H9 (cell line): ENCODE data around the gene KLHL34. TPM values are rescaled to one million over a fixed set of nuclear protein-coding genes. Genes with fewer than 3 reads are reported as not detected.

ENCODE experiments used
- DNase-seq: peaks from one replicate; pipeline ENCODE4 v3.0.0-alpha.2; 2017
- H2AFZ ChIP-seq: one replicate; pipeline ENCODE4 v1.6.1; 2013; ENCODE audit warnings: mild to moderate bottlenecking, low read length, control low read depth, moderate library complexity
- H2AK5ac ChIP-seq: 2 replicates; pipeline ENCODE4 v1.6.1; 2013; ENCODE audit warnings: low read length, control low read depth, mixed read lengths; ENCODE audit not compliant: insufficient read length
- H2BK120ac ChIP-seq: one replicate; pipeline ENCODE4 v1.6.1; 2013; ENCODE audit warnings: low read depth, mild to moderate bottlenecking, low read length, control low read depth, inconsistent platforms; ENCODE audit not compliant: poor library complexity, severe bottlenecking
- H2BK12ac ChIP-seq: 2 replicates; pipeline ENCODE4 v1.6.1; 2013; ENCODE audit warnings: low read length, control low read depth, mixed read lengths, low read depth; ENCODE audit not compliant: insufficient read length
- H2BK15ac ChIP-seq: 2 replicates; pipeline ENCODE4 v1.6.1; 2013; ENCODE audit warnings: low read depth, low read length, control low read depth
- H2BK20ac ChIP-seq: one replicate; pipeline ENCODE4 v1.6.1; 2013; ENCODE audit warnings: low read depth, mild to moderate bottlenecking, low read length, control low read depth, inconsistent platforms; ENCODE audit not compliant: poor library complexity, severe bottlenecking
- H2BK5ac ChIP-seq: 2 replicates; pipeline ENCODE4 v1.6.1; 2013; ENCODE audit warnings: low read length, control low read depth, mixed read lengths; ENCODE audit not compliant: insufficient read length
- H3K14ac ChIP-seq: 2 replicates; pipeline ENCODE4 v1.6.1; 2013; ENCODE audit warnings: low read length, control low read depth; ENCODE audit not compliant: insufficient read depth
- H3K18ac ChIP-seq: 2 replicates; pipeline ENCODE4 v1.6.1; 2013; ENCODE audit warnings: low read depth, mild to moderate bottlenecking, mixed read lengths, low read length, control low read depth; ENCODE audit not compliant: insufficient read length
- H3K23ac ChIP-seq: 2 replicates; pipeline ENCODE4 v1.6.1; 2013; ENCODE audit warnings: low read length, control low read depth, mixed read lengths, low read depth; ENCODE audit not compliant: insufficient read length
- H3K23me2 ChIP-seq: 2 replicates; pipeline ENCODE4 v1.6.1; 2013; ENCODE audit warnings: low read depth, mild to moderate bottlenecking, mixed read lengths, low read length, control low read depth; ENCODE audit not compliant: insufficient read length, poor library complexity, severe bottlenecking
- H3K27ac ChIP-seq: 2 replicates; pipeline ENCODE4 v1.5.1; 2013; ENCODE audit warnings: low read length, control low read depth, mixed read lengths, low read depth; ENCODE audit not compliant: insufficient read length
- H3K27me3 ChIP-seq: 2 replicates; pipeline ENCODE4 v1.6.1; 2013; ENCODE audit warnings: low read length, control low read depth, inconsistent platforms; ENCODE audit not compliant: insufficient read depth
- H3K4ac ChIP-seq: 2 replicates; pipeline ENCODE4 v1.6.1; 2013; ENCODE audit warnings: low read depth, mild to moderate bottlenecking, control low read depth, inconsistent platforms, low read length, moderate library complexity
- H3K4me1 ChIP-seq: 2 replicates; pipeline ENCODE4 v1.6.1; 2013; ENCODE audit warnings: low read length, control low read depth, inconsistent platforms; ENCODE audit not compliant: insufficient read depth
- H3K4me2 ChIP-seq: 2 replicates; pipeline ENCODE4 v1.6.1; 2013; ENCODE audit warnings: low read length, control low read depth, mixed read lengths; ENCODE audit not compliant: insufficient read length, insufficient read depth
- H3K56ac ChIP-seq: 2 replicates; pipeline ENCODE4 v1.6.1; 2013; ENCODE audit warnings: low read depth, mild to moderate bottlenecking, mixed read lengths, low read length, control low read depth; ENCODE audit not compliant: insufficient read length
- H3K79me1 ChIP-seq: 2 replicates; pipeline ENCODE4 v1.6.1; 2013; ENCODE audit warnings: low read depth, mild to moderate bottlenecking, moderate library complexity, low read length, control low read depth, inconsistent platforms; ENCODE audit not compliant: insufficient read depth, poor library complexity, severe bottlenecking
- H3K79me2 ChIP-seq: 2 replicates; pipeline ENCODE4 v1.6.1; 2013; ENCODE audit warnings: low read length, control low read depth, inconsistent platforms; ENCODE audit not compliant: insufficient read depth
- H3K9ac ChIP-seq: 2 replicates; pipeline ENCODE4 v1.6.1; 2013; ENCODE audit warnings: low read length, control low read depth, mixed read lengths; ENCODE audit not compliant: insufficient read length; ENCODE audit errors: extremely low read depth
- H3K9me3 ChIP-seq: one replicate; pipeline ENCODE4 v1.6.1; 2013; ENCODE audit warnings: low read depth, low read length, inconsistent platforms; ENCODE audit not compliant: control insufficient read depth
- H3T11ph ChIP-seq: one replicate; pipeline ENCODE4 v1.6.1; 2013; ENCODE audit warnings: mild to moderate bottlenecking, low read length, control low read depth, inconsistent platforms
- H4K20me1 ChIP-seq: one replicate; pipeline ENCODE4 v1.6.1; 2013; ENCODE audit not compliant: control insufficient read depth, insufficient read length, insufficient read depth
- H4K5ac ChIP-seq: 2 replicates; pipeline ENCODE4 v1.6.1; 2013; ENCODE audit warnings: low read depth, mild to moderate bottlenecking, mixed read lengths, low read length, control low read depth; ENCODE audit not compliant: insufficient read length
- H4K8ac ChIP-seq: replicated peaks from 2 replicates; pipeline ENCODE4 v1.6.1; 2013; ENCODE audit warnings: low read length, control low read depth, mixed read lengths, low read depth; ENCODE audit not compliant: insufficient read length
- H4K91ac ChIP-seq: 2 replicates; pipeline ENCODE4 v1.6.1; 2013; ENCODE audit warnings: low read depth, mild to moderate bottlenecking, moderate library complexity, mixed read lengths, low read length, control low read depth; ENCODE audit not compliant: insufficient read length
- H3K27ac Mint-ChIP-seq, 3 experiments: 2 replicates in 2 of 3; 3 replicates in 1 of 3; pipeline ENCODE4 v1.8.0; 2020 to 2021; ENCODE audit warnings: mixed read lengths in 3 of 3, mild to moderate bottlenecking in 1 of 3, moderate library complexity in 1 of 3
- H3K27me3 Mint-ChIP-seq: 2 replicates; pipeline ENCODE4 v1.8.0; 2021; ENCODE audit warnings: low read depth, mild to moderate bottlenecking, moderate library complexity, mixed read lengths
- H3K36me3 Mint-ChIP-seq, 3 experiments: 2 replicates in 2 of 3; 3 replicates in 1 of 3; pipeline ENCODE4 v1.8.0; 2020 to 2021; ENCODE audit warnings: low read depth in 3 of 3, mixed read lengths in 3 of 3; ENCODE audit not compliant: insufficient read depth in 1 of 3
- H3K4me1 Mint-ChIP-seq, 2 experiments: 2 replicates each; pipeline ENCODE4 v1.8.0; 2020; ENCODE audit warnings: mixed read lengths in 2 of 2
- H3K4me3 Mint-ChIP-seq, 2 experiments: 2 replicates in 1 of 2; 3 replicates in 1 of 2; pipeline ENCODE4 v1.8.0; 2020 to 2021; ENCODE audit warnings: mild to moderate bottlenecking in 2 of 2, mixed read lengths in 2 of 2, moderate library complexity in 1 of 2
- H3K9me3 Mint-ChIP-seq, 2 experiments: 2 replicates in 1 of 2; 3 replicates in 1 of 2; pipeline ENCODE4 v1.8.0; 2020; ENCODE audit warnings: mild to moderate bottlenecking in 2 of 2, mixed read lengths in 2 of 2, moderate library complexity in 1 of 2
- CTCF ChIP-seq: fragments of 200-600 bp; sonication (generic); conservative IDR thresholded peaks from 3 replicates; pipeline ENCODE4 v1.8.0; 2021; ENCODE audit warnings: antibody characterized with exemption, mild to moderate bottlenecking
- WGBS: extraction: QIAGEN DNeasy Blood & Tissue Kit; methylation state at CpG from one replicate; pipeline ENCODE4 v1.1.7; 2013; ENCODE audit warnings: missing lambda C conversion rate, low lambda C conversion rate, mixed read lengths; ENCODE audit not compliant: insufficient read length; ENCODE audit errors: extremely low coverage; 5-methylcytosine and 5-hydroxymethylcytosine counted together
- total RNA-seq: library from RNA; stranded (reverse); gene quantifications from 2 replicates; pipeline ENCODE4 v1.2.1, GENCODE V29; 2021

The KLHL34 gene
- total RNA-seq, 1 experiment from 2014 or later, result not detected

GRCh38 chrX:21645886-21646285 lies 12.2 kb downstream of the KLHL34 start:
- Histone ChIP-seq H3K9me3 (peaks cover 10% of the 10 kb centered on the region), H3K4me1 (no peaks in the 10 kb centered on the region), H2AFZ (no peak overlapping the region), H3K27ac (no peak overlapping the region), H3K79me2 (no peaks in the 10 kb centered on the region), H3K4ac (no peak overlapping the region), H4K20me1 (no peaks in the 10 kb centered on the region), H4K8ac (no peak overlapping the region), H3K23me2 (no peaks in the 10 kb centered on the region), H3K18ac (no peak overlapping the region), H3K27me3 (no peaks in the 10 kb centered on the region), H3K56ac (no peak overlapping the region), H2BK20ac (no peak overlapping the region), H2BK15ac (no peak overlapping the region), H4K91ac (no peak overlapping the region), H2BK12ac (no peak overlapping the region), H3T11ph (no peak overlapping the region), H4K5ac (no peak overlapping the region), H2AK5ac (no peak overlapping the region), H3K14ac (no peak overlapping the region), H3K4me2 (no peak overlapping the region), H2BK5ac (no peak overlapping the region), H3K9ac (no peak overlapping the region), H3K23ac (no peak overlapping the region), H2BK120ac (no peak overlapping the region), H3K79me1 (no peaks in the 10 kb centered on the region)
- peaks cover 5 to 19% (median 8%) of the 10 kb centered on the region in 3 experiments; a peak in 6 of 7 replicates for H3K36me3 Mint-ChIP-seq
- TF ChIP-seq CTCF, result no peak
- peaks cover 5 to 9% of the 10 kb centered on the region in 2 experiments; a peak in 3 of 4 replicates for H3K4me1 Mint-ChIP-seq
- no peak overlapping the region for H3K27ac Mint-ChIP-seq
- no peak overlapping the region for H3K4me3 Mint-ChIP-seq
- WGBS, result no CpG with 5 or more reads among the region's 3 CpGs
- DNase-seq, result no peak
- H3K9me3 Mint-ChIP-seq, result peaks cover 0 to 23% of the 10 kb centered on the region in 2 experiments; a peak in 4 of 5 replicates
- H3K27me3 Mint-ChIP-seq, result no peaks in the 10 kb centered on the region
